ENCODE data around the gene CEACAM19. TPM values are rescaled to one million over a fixed set of nuclear protein-coding genes. Genes with fewer than 3 reads are reported as not detected.
A peak's percentile ranks its signal among the peaks of the same experiment; 100 is the strongest.

Gene CEACAM19
- total and polyA plus RNA-seq, 8 donors, result 0.58 to 17.0 (median 2.8) TPM

- Histone ChIP-seq H3K4me3 (no peak overlapping the region), H3K4me1 (peaks cover 0 to 30% (median 8%) of the 10 kb centered on the region in 4 donors), H3K27me3 (no peaks in the 10 kb centered on the region), H3K27ac (no peak overlapping the region), H3K36me3 (no peaks in the 10 kb centered on the region), H3K9me3 (no peaks in the 10 kb centered on the region)
- intact Hi-C loops (cut with DNase I; ENCODE audit: low total_unique reads), result no loop called here
- no peak for DNase-seq
- 82 to 98% (median 93%) methylated on average over 5 of the region's 5 CpGs for WGBS, 5 donors
- no peak for TF ChIP-seq POLR2AphosphoS5 (IDR thresholded peaks at IDR 0.05)
- TF ChIP-seq POLR2A (IDR thresholded peaks at IDR 0.05), result no peak
- no peak for TF ChIP-seq EP300 (IDR thresholded peaks at IDR 0.05)
- TF ChIP-seq CTCF (IDR thresholded peaks at IDR 0.05), result no peak
These were observed 59.8 kb downstream of the CEACAM19 start for GRCh38 chr19:44731081-44731480.

GRCh38 chr19:44731622-44732021 lies 60.3 kb downstream of the CEACAM19 start:
- intact Hi-C loops (cut with DNase I; ENCODE audit: low total_unique reads), result no loop called here
- Histone ChIP-seq H3K9me3 (no peaks in the 10 kb centered on the region), H3K27ac (no peak overlapping the region), H3K4me1 (peaks cover 0 to 29% (median 5%) of the 10 kb centered on the region in 4 donors), H3K4me3 (no peak overlapping the region), H3K27me3 (no peaks in the 10 kb centered on the region), H3K36me3 (no peaks in the 10 kb centered on the region)
- WGBS, 5 donors, result 76 to 87% (median 83%) methylated on average over 5 of the region's 5 CpGs
- DNase-seq, result no peak
- TF ChIP-seq POLR2AphosphoS5 (IDR thresholded peaks at IDR 0.05), result no peak
- no peak for TF ChIP-seq CTCF (IDR thresholded peaks at IDR 0.05)

DNA sequence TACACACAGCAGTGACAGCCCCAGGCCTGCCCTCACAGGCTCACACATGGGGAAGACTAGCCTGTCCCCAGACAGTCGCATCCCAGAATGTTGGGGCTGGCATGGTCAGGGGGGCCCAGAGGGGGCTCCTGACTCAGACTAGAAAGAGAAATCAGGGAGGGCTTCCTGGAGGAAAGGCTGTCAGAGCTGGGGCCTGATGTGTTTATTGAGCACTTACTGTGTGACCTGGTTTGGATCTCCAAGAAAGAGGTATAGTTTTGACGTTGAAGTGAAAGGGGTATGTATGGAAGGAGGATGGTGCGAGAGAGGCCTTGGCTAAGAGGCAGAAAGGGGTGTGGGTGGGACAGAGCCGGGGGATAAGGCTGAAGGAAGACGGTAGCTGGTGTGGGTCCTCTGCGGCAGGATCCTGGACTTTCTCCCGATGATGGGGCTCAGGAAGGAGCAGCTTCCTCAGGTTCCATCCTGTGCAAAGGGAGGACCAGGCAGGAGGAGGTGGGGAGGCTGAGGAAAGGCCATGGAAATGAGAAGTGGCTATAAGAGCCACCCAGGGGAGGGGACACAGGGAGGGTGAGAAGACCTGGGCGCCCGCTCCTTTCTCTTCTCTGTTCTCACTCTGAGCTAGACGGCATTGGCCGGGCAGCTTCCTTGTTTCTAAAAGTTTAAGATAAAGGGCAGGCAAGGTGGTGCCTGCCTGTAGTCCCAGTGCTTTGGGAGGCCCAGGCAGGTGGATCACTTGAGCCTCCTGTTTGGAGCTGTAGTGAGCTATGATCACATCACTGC lies 61.1 kb downstream of the CEACAM19 start:
- H3K27ac ChIP-seq, result peak overlapping the region in 3 of 5 donors; percentile 28 to 44 (median 31)

More for the DNA sequence above, 61.1 kb downstream of the CEACAM19 start:
- no peaks in the 10 kb centered on the region for H3K9me3 ChIP-seq
- TF ChIP-seq CTCF (IDR thresholded peaks at IDR 0.05) (no peak), POLR2AphosphoS5 (IDR thresholded peaks at IDR 0.05) (no peak), POLR2A (IDR thresholded peaks at IDR 0.05) (no peak), EP300 (IDR thresholded peaks at IDR 0.05) (no peak)
- intact Hi-C loops (cut with DNase I; ENCODE audit: low total_unique reads), result no loop called here
- no peaks in the 10 kb centered on the region for H3K36me3 ChIP-seq
- H3K4me1 ChIP-seq, result peaks cover 0 to 37% (median 5%) of the 10 kb centered on the region in 4 donors
- no peak overlapping the region for H3K4me3 ChIP-seq
- WGBS, 5 donors, result 64 to 77% (median 65%) methylated on average over 11 of the region's 11 CpGs
- H3K27me3 ChIP-seq, result no peaks in the 10 kb centered on the region
- no peak for DNase-seq

Small RNAs within 50 kb of the gene (small RNA-seq; reads per million reads assigned to genes)
- 0 reads per million in 4 donors for gene RF00285

Other genes starting within 250 kb of the CEACAM19 start
- gene ZNF229, start 223.0 kb upstream of the CEACAM19 start, total RNA-seq, result 10 to 100 TPM in 2 of 5 donors, 1 to 10 TPM in 1, not detected in 2; 1.3 to 12.6 (median 10.1) TPM
- gene ZNF229, start 223.0 kb upstream of the CEACAM19 start, polyA plus RNA-seq, result 1 to 10 TPM in 2 of 3 donors, under 1 TPM in 1; 0.44 to 1.8 (median 1.4) TPM
- 10 to 100 TPM in 4 of 5 donors, under 1 TPM in 1; 0.58 to 94.7 (median 20.9) TPM for gene ZNF180, start 171.0 kb upstream of the CEACAM19 start, total RNA-seq
- 1 to 10 TPM; 2.7 to 4.6 (median 2.9) TPM for gene ZNF180, start 171.0 kb upstream of the CEACAM19 start, polyA plus RNA-seq
- gene CEACAM20, start 141.8 kb upstream of the CEACAM19 start, total RNA-seq, result under 1 TPM in 1 of 5 donors, not detected in 4; 0.55 TPM
- not detected for gene CEACAM20, start 141.8 kb upstream of the CEACAM19 start, polyA plus RNA-seq
- under 1 TPM in 1 of 5 donors, not detected in 4; 0.73 TPM for gene IGSF23, start 57.9 kb upstream of the CEACAM19 start, total RNA-seq
- gene IGSF23, start 57.9 kb upstream of the CEACAM19 start, polyA plus RNA-seq, result not detected
- 10 to 100 TPM; 33.2 to 80.8 (median 39.1) TPM for gene PVR, start 27.6 kb upstream of the CEACAM19 start, total RNA-seq
- 10 to 100 TPM in 1 of 3 donors, 1 to 10 TPM in 2; 4.9 to 15.8 (median 10.0) TPM for gene PVR, start 27.6 kb upstream of the CEACAM19 start, polyA plus RNA-seq
- gene CEACAM16, start 27.7 kb downstream of the CEACAM19 start, total RNA-seq, result not detected
- gene CEACAM16, start 27.7 kb downstream of the CEACAM19 start, polyA plus RNA-seq, result not detected
- gene BCL3, start 77.2 kb downstream of the CEACAM19 start, total RNA-seq, result 100 to 1,000 TPM in 3 of 5 donors, 10 to 100 TPM in 1, 1 to 10 TPM in 1; 4.4 to 322 (median 139) TPM
- gene BCL3, start 77.2 kb downstream of the CEACAM19 start, polyA plus RNA-seq, result 10 to 100 TPM; 53.5 to 94.1 (median 65.5) TPM
- 100 to 1,000 TPM in 1 of 5 donors, 10 to 100 TPM in 4; 13.2 to 178 (median 57.2) TPM for gene CBLC, start 106.4 kb downstream of the CEACAM19 start, total RNA-seq
- 10 to 100 TPM; 23.3 to 50.9 (median 27.4) TPM for gene CBLC, start 106.4 kb downstream of the CEACAM19 start, polyA plus RNA-seq
- gene BCAM, start 137.6 kb downstream of the CEACAM19 start, total RNA-seq, result 100 to 1,000 TPM in 2 of 5 donors, 10 to 100 TPM in 3; 31.9 to 265 (median 76.8) TPM
- gene BCAM, start 137.6 kb downstream of the CEACAM19 start, polyA plus RNA-seq, result 10 to 100 TPM in 2 of 3 donors, 1 to 10 TPM in 1; 7.3 to 38.7 (median 20.5) TPM
- 100 to 1,000 TPM in 3 of 5 donors, 10 to 100 TPM in 1, 1 to 10 TPM in 1; 1.8 to 160 (median 101) TPM for gene NECTIN2, start 174.8 kb downstream of the CEACAM19 start, total RNA-seq
- gene NECTIN2, start 174.8 kb downstream of the CEACAM19 start, polyA plus RNA-seq, result 10 to 100 TPM; 44.0 to 90.6 (median 47.2) TPM
- gene TOMM40, start 219.8 kb downstream of the CEACAM19 start, total RNA-seq, result 100 to 1,000 TPM in 1 of 5 donors, 10 to 100 TPM in 3, 1 to 10 TPM in 1; 7.1 to 100 (median 24.6) TPM
- gene TOMM40, start 219.8 kb downstream of the CEACAM19 start, polyA plus RNA-seq, result 10 to 100 TPM; 22.5 to 46.8 (median 31.5) TPM
- 100 to 1,000 TPM in 3 of 5 donors, 10 to 100 TPM in 2; 13.4 to 485 (median 235) TPM for gene APOE, start 234.3 kb downstream of the CEACAM19 start, total RNA-seq
- gene APOE, start 234.3 kb downstream of the CEACAM19 start, polyA plus RNA-seq, result 100 to 1,000 TPM in 1 of 3 donors, 10 to 100 TPM in 2; 35.1 to 166 (median 72.2) TPM
- gene APOC1, start 243.1 kb downstream of the CEACAM19 start, total RNA-seq, result 10 to 100 TPM in 1 of 5 donors, 1 to 10 TPM in 2, not detected in 2; 5.4 to 70.6 (median 5.7) TPM
- gene APOC1, start 243.1 kb downstream of the CEACAM19 start, polyA plus RNA-seq, result 10 to 100 TPM; 13.3 to 68.3 (median 21.9) TPM